Measurements from ENCODE around the gene SOD2. TPM values are rescaled to one million over a fixed set of nuclear protein-coding genes. Genes with fewer than 3 reads are reported as not detected.

SOD2 gene
- total and polyA plus RNA-seq, 2 donors (not counting 1 experiment from before 2014, with no cell fraction given), result 66.0 to 94.7 TPM

DNA sequence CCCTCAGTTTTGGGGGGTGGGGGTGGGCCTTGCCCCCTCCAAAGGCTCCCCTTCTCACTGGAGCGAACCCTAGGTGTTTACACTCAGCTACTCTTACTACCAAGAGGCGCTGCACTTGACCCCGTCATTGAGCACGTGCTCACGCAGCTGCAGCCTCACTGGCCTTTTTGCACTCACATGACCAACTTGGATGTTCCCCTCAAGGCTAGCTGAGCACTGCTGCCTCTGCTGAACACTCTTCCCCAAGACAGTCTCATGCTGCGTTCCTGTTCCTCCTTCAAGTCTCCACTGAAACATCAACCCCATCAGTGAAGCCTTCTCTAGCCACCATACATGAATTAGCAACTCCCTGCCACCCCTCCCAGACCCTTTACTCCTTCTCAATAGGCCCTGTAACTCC is 4.0 kb downstream of the SOD2 start:
- intact Hi-C loops (cut with micrococcal nuclease), result no loop called here
- H3K4me1 ChIP-seq (ENCODE audit: control insufficient read depth in 2 of 2, insufficient read depth in 2 of 2, low read length in 2 of 2), result peaks cover 18 to 20% of the 10 kb centered on the region in 2 donors
- no peak overlapping the region for H3K27ac Mint-ChIP-seq
- H3K9ac ChIP-seq (ENCODE audit: low read length), result no peak overlapping the region
- peaks cover 22% of the 10 kb centered on the region for H3K4me1 Mint-ChIP-seq
- POLR2A ChIA-PET, result no interaction called here
- TF ChIP-seq, protein P1, sequence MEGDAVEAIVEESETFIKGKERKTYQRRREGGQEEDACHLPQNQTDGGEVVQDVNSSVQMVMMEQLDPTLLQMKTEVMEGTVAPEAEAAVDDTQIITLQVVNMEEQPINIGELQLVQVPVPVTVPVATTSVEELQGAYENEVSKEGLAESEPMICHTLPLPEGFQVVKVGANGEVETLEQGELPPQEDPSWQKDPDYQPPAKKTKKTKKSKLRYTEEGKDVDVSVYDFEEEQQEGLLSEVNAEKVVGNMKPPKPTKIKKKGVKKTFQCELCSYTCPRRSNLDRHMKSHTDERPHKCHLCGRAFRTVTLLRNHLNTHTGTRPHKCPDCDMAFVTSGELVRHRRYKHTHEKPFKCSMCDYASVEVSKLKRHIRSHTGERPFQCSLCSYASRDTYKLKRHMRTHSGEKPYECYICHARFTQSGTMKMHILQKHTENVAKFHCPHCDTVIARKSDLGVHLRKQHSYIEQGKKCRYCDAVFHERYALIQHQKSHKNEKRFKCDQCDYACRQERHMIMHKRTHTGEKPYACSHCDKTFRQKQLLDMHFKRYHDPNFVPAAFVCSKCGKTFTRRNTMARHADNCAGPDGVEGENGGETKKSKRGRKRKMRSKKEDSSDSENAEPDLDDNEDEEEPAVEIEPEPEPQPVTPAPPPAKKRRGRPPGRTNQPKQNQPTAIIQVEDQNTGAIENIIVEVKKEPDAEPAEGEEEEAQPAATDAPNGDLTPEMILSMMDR (IDR thresholded peaks at IDR 0.05), result no peak
- TF ChIP-seq EZH2 (IDR thresholded peaks at IDR 0.05; ENCODE audit: borderline replicate concordance, insufficient read depth, low read depth, low read length, poor library complexity, severe bottlenecking), result no peak
- WGBS (ENCODE audit: insufficient coverage), result 83% methylated on average over 6 of the region's 6 CpGs
- DNase-seq, result no peak
- H4K20me1 ChIP-seq (ENCODE audit: control insufficient read depth, insufficient read depth, low read length, poor library complexity, severe bottlenecking), result peaks cover 11% of the 10 kb centered on the region
- H3K4me2 ChIP-seq (replicated peaks; ENCODE audit: low read depth, low read length, poor library complexity, severe bottlenecking), result no peak overlapping the region
- no peaks in the 10 kb centered on the region for H3K9me3 Mint-ChIP-seq (ENCODE audit: insufficient read depth)
- H3K27me3 ChIP-seq (replicated peaks in 1 of 4; ENCODE audit: control extremely low read depth in 1 of 4, control insufficient read depth in 3 of 4, insufficient read depth in 4 of 4, low read length in 3 of 4), result no peaks in the 10 kb centered on the region
- H3K79me2 ChIP-seq (ENCODE audit: control insufficient read depth, insufficient read depth, low read length), result peaks cover 49% of the 10 kb centered on the region
- H3K27me3 Mint-ChIP-seq, result no peaks in the 10 kb centered on the region
- peaks cover 4 to 36% of the 10 kb centered on the region in 2 experiments for H3K36me3 ChIP-seq (replicated peaks in 1 of 2; ENCODE audit: control extremely low read depth in 1 of 2, control insufficient read depth in 1 of 2, extremely low read depth in 1 of 2, insufficient read depth in 2 of 2, low read length in 1 of 2)
- H3K27ac ChIP-seq (ENCODE audit: low read length in 2 of 2), result no peak overlapping the region
- H2AFZ ChIP-seq (ENCODE audit: insufficient read depth, low read depth, low read length, poor library complexity, severe bottlenecking), result no peak overlapping the region
- CTCF ChIA-PET, result interaction anchor here (0.6 to 1.2 kb wide), 7 partner anchors 31 to 414 kb away, joined by 3 to 5 read pairs (median 3); partner anchors contain the start of genes MRPL18 and WTAP
- no peaks in the 10 kb centered on the region for H3K9me3 ChIP-seq (ENCODE audit: control extremely low read depth in 1 of 3, control insufficient read depth in 2 of 3, insufficient read depth in 1 of 3, low read length in 2 of 3)
- H3K4me3 Mint-ChIP-seq, result no peak overlapping the region
- no peak for ATAC-seq (ENCODE audit: low read depth)
- H3K4me3 ChIP-seq (ENCODE audit: control extremely low read depth in 1 of 5, extremely low read depth in 1 of 5, insufficient read depth in 1 of 5, low read depth in 2 of 5, low read length in 4 of 5), result no peak overlapping the region

DNA sequence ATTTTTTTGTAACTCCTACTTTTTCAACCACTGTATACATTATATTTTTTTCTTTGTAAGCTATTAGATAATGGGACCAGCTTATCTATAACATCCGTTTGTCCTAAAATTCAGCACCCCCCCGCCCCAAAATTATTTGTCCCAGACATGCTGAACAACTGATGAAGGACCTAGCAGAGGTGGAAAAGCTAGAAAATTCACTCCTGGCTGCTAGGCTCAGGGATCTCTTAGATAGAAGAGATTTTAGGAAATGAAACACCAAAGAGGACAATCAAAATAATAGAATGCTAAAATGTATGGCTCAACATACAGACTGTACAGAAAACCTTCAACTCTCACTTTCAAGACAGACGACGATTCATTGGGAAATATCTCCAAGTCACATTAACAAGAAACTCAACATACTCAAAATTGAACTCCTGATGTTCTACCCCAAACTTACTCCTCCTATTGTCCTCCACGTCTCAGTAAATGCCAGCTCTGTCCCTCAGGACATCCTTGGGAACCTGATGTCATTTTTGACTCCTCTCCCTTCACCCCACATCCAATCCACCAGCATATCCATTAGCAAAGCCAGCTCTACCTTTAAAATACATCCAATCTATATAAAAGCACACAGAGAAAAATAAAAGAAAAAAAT is 4.7 kb downstream of the SOD2 start:
- H3K79me2 ChIP-seq (ENCODE audit: control insufficient read depth, insufficient read depth, low read length), result peaks cover 49% of the 10 kb centered on the region
- Mint-ChIP-seq H3K4me3 (no peak overlapping the region), H3K27ac (no peak overlapping the region), H3K9me3 (ENCODE audit: insufficient read depth) (no peaks in the 10 kb centered on the region), H3K27me3 (no peaks in the 10 kb centered on the region), H3K4me1 (peaks cover 21% of the 10 kb centered on the region)
- peaks cover 11% of the 10 kb centered on the region for H4K20me1 ChIP-seq (ENCODE audit: control insufficient read depth, insufficient read depth, low read length, poor library complexity, severe bottlenecking)
- H3K4me2 ChIP-seq (replicated peaks; ENCODE audit: low read depth, low read length, poor library complexity, severe bottlenecking), result no peak overlapping the region
- peaks cover 15 to 16% of the 10 kb centered on the region in 2 donors for H3K4me1 ChIP-seq (ENCODE audit: control insufficient read depth in 2 of 2, insufficient read depth in 2 of 2, low read length in 2 of 2)
- H3K9ac ChIP-seq (ENCODE audit: low read length), result no peak overlapping the region
- no peak overlapping the region for H3K4me3 ChIP-seq (ENCODE audit: control extremely low read depth in 1 of 5, extremely low read depth in 1 of 5, insufficient read depth in 1 of 5, low read depth in 2 of 5, low read length in 4 of 5)
- no peak overlapping the region for H2AFZ ChIP-seq (ENCODE audit: insufficient read depth, low read depth, low read length, poor library complexity, severe bottlenecking)
- H3K36me3 ChIP-seq (replicated peaks in 1 of 2; ENCODE audit: control extremely low read depth in 1 of 2, control insufficient read depth in 1 of 2, extremely low read depth in 1 of 2, insufficient read depth in 2 of 2, low read length in 1 of 2), result peaks cover 9 to 42% of the 10 kb centered on the region in 2 experiments
- no peak for ATAC-seq (ENCODE audit: low read depth)
- POLR2A ChIA-PET, result no interaction called here
- DNase-seq, result no peak
- H3K27me3 ChIP-seq (replicated peaks in 1 of 4; ENCODE audit: control extremely low read depth in 1 of 4, control insufficient read depth in 3 of 4, insufficient read depth in 4 of 4, low read length in 3 of 4), result no peaks in the 10 kb centered on the region
- H3K27ac ChIP-seq (ENCODE audit: low read length in 2 of 2), result no peak overlapping the region
- intact Hi-C loops (cut with micrococcal nuclease), result no loop called here
- CTCF ChIA-PET, result interaction anchor here (1.0 to 1.2 kb wide), 2 partner anchors 35 to 103 kb away, joined by 3 to 4 read pairs; no protein-coding TSS in a partner anchor
- WGBS (ENCODE audit: insufficient coverage), result 100% methylated on average over 3 of the region's 5 CpGs
- TF ChIP-seq, protein P1 (IDR thresholded peaks at IDR 0.05), result no peak
- TF ChIP-seq EZH2 (IDR thresholded peaks at IDR 0.05; ENCODE audit: borderline replicate concordance, insufficient read depth, low read depth, low read length, poor library complexity, severe bottlenecking), result no peak
- no peaks in the 10 kb centered on the region for H3K9me3 ChIP-seq (ENCODE audit: control extremely low read depth in 1 of 3, control insufficient read depth in 2 of 3, insufficient read depth in 1 of 3, low read length in 2 of 3)

All from B cell (primary cell).